GM12878 (cell line): ENCODE data around the gene SLC7A10.

Experiments
- ATF7 ChIP-seq: fragments of 450-650 bp; IDR thresholded peaks from 2 replicates; pipeline ENCODE4 v1.6.1; 2016; ENCODE audit warnings: low read depth, mild to moderate bottlenecking
- CEBPB ChIP-seq, 2 experiments: fragments of 150-350 bp in 1 of 2; IDR thresholded peaks; 2 replicates each; pipeline ENCODE4 v1.6.1; 2012 to 2014; ENCODE audit warnings: low read depth in 2 of 2, low read length in 2 of 2, borderline replicate concordance in 1 of 2, inconsistent platforms in 1 of 2
- CHD2 ChIP-seq: IDR thresholded peaks from 2 replicates; pipeline ENCODE4 v1.6.1; 2011; ENCODE audit warnings: low read depth, low read length, improper control_type of control experiment, borderline replicate concordance
- CTCF ChIP-seq, 3 experiments: IDR thresholded peaks in 2 of 3; conservative IDR thresholded peaks in 1 of 3; 2 replicates each; pipeline ENCODE4 v1.5.1; 2011; ENCODE audit warnings: low read depth in 3 of 3, low read length in 3 of 3, mild to moderate bottlenecking in 3 of 3, control low read depth in 2 of 3, moderate library complexity in 2 of 3, inconsistent platforms in 1 of 3, mixed read lengths in 1 of 3; ENCODE audit not compliant: control insufficient read depth in 2 of 3, insufficient read depth in 1 of 3; ENCODE audit errors: extremely low read depth in 1 of 3
- FOXM1 ChIP-seq: IDR thresholded peaks from 2 replicates; pipeline ENCODE4 v1.6.1; 2012; ENCODE audit warnings: low read depth, mild to moderate bottlenecking, inconsistent platforms, low read length, moderate library complexity
- JUNB ChIP-seq: IDR thresholded peaks from 2 replicates; pipeline ENCODE4 v1.6.1; 2016; ENCODE audit warnings: antibody characterized with exemption, mild to moderate bottlenecking
- SREBF2 ChIP-seq: IDR thresholded peaks from 2 replicates; pipeline ENCODE4 v1.6.1; 2012; ENCODE audit warnings: mild to moderate bottlenecking, low read length
- SUPT20H ChIP-seq: IDR thresholded peaks from 2 replicates; pipeline ENCODE4 v1.6.1; 2011; ENCODE audit warnings: low read depth, mild to moderate bottlenecking, low read length, moderate library complexity, borderline replicate concordance; ENCODE audit not compliant: control insufficient read depth

GRCh38 chr19:33187183-33187540, 38.5 kb downstream of the SLC7A10 start:
- TF ChIP-seq CTCF (IDR thresholded peaks at IDR 0.05 in 2 of 3, conservative IDR thresholded peaks at IDR 0.05 in 1 of 3; ENCODE audit: control insufficient read depth in 2 of 3, extremely low read depth in 1 of 3, insufficient read depth in 1 of 3, low read depth in 3 of 3, low read length in 3 of 3) (no peak), CEBPB (IDR thresholded peaks at IDR 0.05; ENCODE audit: borderline replicate concordance in 1 of 2, low read depth in 2 of 2, low read length in 2 of 2) (no peak), FOXM1 (no peak), ATF7 (no peak), SUPT20H (no peak), CHD2 (no peak), SREBF2 (no peak), JUNB (no peak)
